CD4-positive, alpha-beta T cell (primary cell): ENCODE measurements around the gene SNU13. TPM values are rescaled to one million over a fixed set of nuclear protein-coding genes. Genes with fewer than 3 reads are reported as not detected.
"Not testable (repeated sequence)": the region's sequence is repeated elsewhere in the genome, so short reads cannot be mapped to it uniquely, and the experiment has no call there.

Source experiments
- ATAC-seq: fragments of 200-7000 bp; cut with Tn5 transposase; one replicate; pipeline ENCODE4 v1.10.0; 2022; ENCODE audit warnings: mild to moderate bottlenecking; ENCODE audit not compliant: poor library complexity
- CTCF ChIA-PET: fragments of 350-600 bp; sonication (Branson Sonifier 250); formaldehyde crosslinking; loops from one replicate; lab custom pipeline; 2021; ENCODE audit warnings: antibody characterized with exemption, inconsistent platforms; lab: Charles Lee
- POLR2A ChIA-PET: fragments of 350-600 bp; sonication (Branson Sonifier 250); formaldehyde crosslinking; loops from one replicate; lab custom pipeline; 2021; ENCODE audit warnings: antibody characterized with exemption, inconsistent platforms; lab: Charles Lee
- DNase-seq, 14 experiments: peaks; one replicate each; pipeline ENCODE4 v3.0.0-alpha.2; 2013 to 2020; ENCODE audit warnings: mixed read lengths in 2 of 14
- H3K27ac ChIP-seq, 2 donors: one replicate each; pipeline versions ENCODE4 v1.5.1 to v1.7.0; 2013; ENCODE audit warnings: low read length in 2 of 2, low read depth in 1 of 2, mild to moderate bottlenecking in 1 of 2
- H3K27me3 ChIP-seq, 2 experiments: 1 replicate in 1 of 2; 2 replicates in 1 of 2; pipeline versions ENCODE4 v1.6.1 to v1.7.0; 2013; ENCODE audit warnings: low read length in 2 of 2, control low read depth in 1 of 2, mild to moderate bottlenecking in 1 of 2, moderate library complexity in 1 of 2; ENCODE audit not compliant: insufficient read depth in 2 of 2, control insufficient read depth in 1 of 2
- H3K36me3 ChIP-seq: one replicate; pipeline ENCODE4 v1.6.1; 2013; ENCODE audit warnings: low read length, control low read depth; ENCODE audit not compliant: insufficient read depth
- H3K4me1 ChIP-seq: one replicate; pipeline ENCODE4 v1.6.1; 2013; ENCODE audit warnings: low read length, control low read depth; ENCODE audit not compliant: insufficient read depth
- H3K4me3 ChIP-seq: one replicate; pipeline ENCODE4 v1.5.1; 2013; ENCODE audit warnings: mild to moderate bottlenecking, low read length, moderate library complexity
- H3K9me3 ChIP-seq, 2 experiments: 1 replicate in 1 of 2; 2 replicates in 1 of 2; pipeline versions ENCODE4 v1.6.1 to v1.7.0; 2013; ENCODE audit warnings: low read length in 2 of 2, mild to moderate bottlenecking in 2 of 2, control low read depth in 1 of 2, moderate library complexity in 1 of 2; ENCODE audit not compliant: control insufficient read depth in 1 of 2, insufficient read depth in 1 of 2
- H3K27ac Mint-ChIP-seq: one replicate; pipeline ENCODE4 v1.8.0; 2020; ENCODE audit warnings: mixed read lengths
- H3K27me3 Mint-ChIP-seq: one replicate; pipeline ENCODE4 v1.8.0; 2021; ENCODE audit warnings: mixed read lengths
- H3K36me3 Mint-ChIP-seq: one replicate; pipeline ENCODE4 v1.8.0; 2021; ENCODE audit warnings: low read depth, mixed read lengths
- H3K4me1 Mint-ChIP-seq: one replicate; pipeline ENCODE4 v1.8.0; 2021; ENCODE audit warnings: low read depth, mixed read lengths
- H3K4me3 Mint-ChIP-seq: one replicate; pipeline ENCODE4 v1.8.0; 2020; ENCODE audit warnings: mild to moderate bottlenecking, mixed read lengths
- H3K9me3 Mint-ChIP-seq: one replicate; pipeline ENCODE4 v1.8.0; 2020; ENCODE audit warnings: mixed read lengths
- CTCF ChIP-seq: fragments of 200-600 bp; IDR thresholded peaks from one replicate; pipeline ENCODE4 v1.8.0; 2022; ENCODE audit warnings: antibody characterized with exemption, mild to moderate bottlenecking
- intact Hi-C, 2 experiments: fragments of 100-400 bp; cut with DNase I in 1 of 2; cut with micrococcal nuclease in 1 of 2; formaldehyde crosslinking; loops; one replicate each; pipeline versions ENCODE4 v1.15.1 to v1.9.0; 2023 to 2025; cut with DNase I, micrococcal nuclease
- total RNA-seq, 174 experiments: library from RNA in 2 of 174; stranded (reverse) in 2 of 174; gene quantifications; one replicate each; pipeline ENCODE4 v1.2.3 and lab custom pipeline; 2021 to 2026

Gene SNU13
- total RNA-seq, 2 experiments from 2014 or later: 134 to 140 TPM

GRCh38 chr22:41664951-41665350 is 23.7 kb downstream of the SNU13 start:
- no peak for TF ChIP-seq CTCF
- H3K27ac ChIP-seq: no peak overlapping the region
- ATAC-seq (no peak), DNase-seq (no peak)
- peaks cover 43% of the 10 kb centered on the region for H3K36me3 ChIP-seq
- no peaks in the 10 kb centered on the region for H3K9me3 ChIP-seq
- intact Hi-C loops: loop anchor here in 1 of 2 experiments (10.0 kb wide), 1 partner anchor 410 kb away; the partner anchor contains the start of genes NAGA, PHETA2 and SMDT1
- H3K27ac Mint-ChIP-seq: peak overlapping the region; percentile 52
- no peaks in the 10 kb centered on the region for H3K27me3 ChIP-seq
- H3K4me1 ChIP-seq: peaks cover 17% of the 10 kb centered on the region
- CTCF ChIA-PET: interaction anchor here (0.9 kb wide), 1 partner anchor 32 kb away, joined by 3 read pairs; no protein-coding TSS in a partner anchor
- POLR2A ChIA-PET: interaction anchor here (0.8 to 1.4 kb wide), 2 partner anchors 24 to 75 kb away, joined by 3 to 4 read pairs; partner anchors contain the start of genes PMM1 and SNU13
- peaks cover 53% of the 10 kb centered on the region for H3K36me3 Mint-ChIP-seq
- H3K9me3 Mint-ChIP-seq: no peaks in the 10 kb centered on the region
- peak overlapping the region; percentile 23 for H3K4me3 Mint-ChIP-seq
- H3K4me3 ChIP-seq: no peak overlapping the region
- H3K4me1 Mint-ChIP-seq: peaks cover 13% of the 10 kb centered on the region
- H3K27me3 Mint-ChIP-seq: no peaks in the 10 kb centered on the region

DNA sequence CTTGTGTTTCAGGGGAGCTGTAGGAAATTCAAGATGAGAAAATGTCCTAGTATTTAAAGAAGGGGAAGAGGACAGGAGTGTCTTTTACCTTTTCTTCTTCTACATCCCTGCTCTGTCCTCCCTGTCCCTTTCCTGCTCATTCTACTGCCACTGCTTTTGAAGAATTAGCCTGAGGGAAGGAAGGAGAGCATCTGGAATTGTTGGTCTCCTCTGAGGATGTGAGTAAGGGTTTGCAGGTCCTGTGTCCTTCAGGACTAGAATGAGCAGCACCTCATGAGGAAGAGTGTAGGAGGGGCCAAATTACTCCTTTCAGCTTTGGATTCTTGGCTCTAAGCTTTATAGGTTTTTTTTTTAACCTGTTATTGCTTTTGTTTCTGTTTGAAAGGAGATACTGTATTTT is 24.2 kb downstream of the SNU13 start:
- Histone ChIP-seq H3K4me1 (peaks cover 17% of the 10 kb centered on the region), H3K27me3 (no peaks in the 10 kb centered on the region), H3K36me3 (peaks cover 47% of the 10 kb centered on the region), H3K27ac (no peak overlapping the region), H3K4me3 (no peak overlapping the region), H3K9me3 (no peaks in the 10 kb centered on the region)
- ATAC-seq: no peak
- Mint-ChIP-seq H3K27me3 (no peaks in the 10 kb centered on the region), H3K4me3 (no peak overlapping the region), H3K4me1 (peaks cover 13% of the 10 kb centered on the region), H3K36me3 (peaks cover 57% of the 10 kb centered on the region), H3K27ac (no peak overlapping the region), H3K9me3 (no peaks in the 10 kb centered on the region)
- ChIA-PET POLR2A (interaction anchor here (0.8 to 1.4 kb wide), 2 partner anchors 24 to 75 kb away, joined by 3 to 4 read pairs; partner anchors contain the start of genes PMM1 and SNU13), CTCF (interaction anchor here (0.9 kb wide), 1 partner anchor 33 kb away, joined by 3 read pairs; no protein-coding TSS in a partner anchor)
- intact Hi-C loops: loop anchor here in 1 of 2 experiments (10.0 kb wide), 1 partner anchor 410 kb away; the partner anchor contains the start of genes NAGA, PHETA2 and SMDT1
- no peak for DNase-seq
- no peak for TF ChIP-seq CTCF

DNA sequence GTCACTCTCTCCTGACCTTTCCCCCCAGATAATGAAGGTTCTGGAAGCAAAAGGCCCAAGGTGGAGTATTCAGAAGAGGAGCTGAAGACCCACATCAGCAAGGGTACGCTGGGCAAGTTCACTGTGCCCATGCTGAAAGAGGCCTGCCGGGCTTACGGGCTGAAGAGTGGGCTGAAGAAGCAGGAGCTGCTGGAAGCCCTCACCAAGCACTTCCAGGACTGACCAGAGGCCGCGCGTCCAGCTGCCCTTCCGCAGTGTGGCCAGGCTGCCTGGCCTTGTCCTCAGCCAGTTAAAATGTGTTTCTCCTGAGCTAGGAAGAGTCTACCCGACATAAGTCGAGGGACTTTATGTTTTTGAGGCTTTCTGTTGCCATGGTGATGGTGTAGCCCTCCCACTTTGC is 25.1 kb downstream of the SNU13 start:
- H3K27ac Mint-ChIP-seq, H3K27ac ChIP-seq, H3K27me3 Mint-ChIP-seq, CTCF ChIA-PET, H3K9me3 Mint-ChIP-seq, H3K4me3 ChIP-seq, H3K27me3 ChIP-seq, H3K9me3 ChIP-seq, H3K4me3 Mint-ChIP-seq, DNase-seq, ATAC-seq: not testable (repeated sequence)
- POLR2A ChIA-PET: interaction anchor here (1.2 to 1.4 kb wide), 2 partner anchors 26 to 74 kb away, joined by 3 to 4 read pairs; partner anchors contain the start of gene PMM1
- Histone ChIP-seq H3K36me3 (peaks cover 56% of the 10 kb centered on the region), H3K4me1 (peaks cover 17% of the 10 kb centered on the region)
- Mint-ChIP-seq H3K36me3 (peaks cover 64% of the 10 kb centered on the region), H3K4me1 (peaks cover 13% of the 10 kb centered on the region)
- intact Hi-C loops: loop anchor here in 1 of 2 experiments (10.0 kb wide), 1 partner anchor 411 kb away; the partner anchor contains the start of genes NAGA, PHETA2 and SMDT1
